SK-N-SH (cell line): Measurements from ENCODE around the gene EXOC7.
"Not testable (repeated sequence)": the region's sequence is repeated elsewhere in the genome, so short reads cannot be mapped to it uniquely, and the experiment has no call there.

Experiments used
- CHD2 ChIP-seq: fragments of 150-350 bp; IDR thresholded peaks from 2 replicates; pipeline ENCODE4 v1.6.1; 2018; ENCODE audit warnings: low read length; ENCODE audit not compliant: partially characterized antibody
- EZH2phosphoT487 ChIP-seq: fragments of 200-600 bp; sonication (generic); IDR thresholded peaks from 2 replicates; pipeline ENCODE4 v1.6.1; 2017; ENCODE audit warnings: low read depth, mixed run types, mild to moderate bottlenecking, antibody characterized with exemption, moderate library complexity, borderline replicate concordance
- GABPA ChIP-seq: IDR thresholded peaks from 2 replicates; pipeline ENCODE4 v1.4.0; 2012; ENCODE audit warnings: low read depth, mild to moderate bottlenecking
- POLR2AphosphoS5 ChIP-seq: IDR thresholded peaks from 2 replicates; pipeline ENCODE4 v1.6.1; 2012; ENCODE audit warnings: low read depth, low read length
- RAD21 ChIP-seq: IDR thresholded peaks from 2 replicates; pipeline ENCODE4 v1.6.1; 2012; ENCODE audit warnings: mild to moderate bottlenecking, low read length
- TAF1 ChIP-seq: IDR thresholded peaks from 2 replicates; pipeline ENCODE4 v1.6.1; 2012; ENCODE audit warnings: low read depth, mild to moderate bottlenecking, low read length, moderate library complexity, borderline replicate concordance
- YY1 ChIP-seq: IDR thresholded peaks from 2 replicates; pipeline ENCODE4 v1.4.0; 2012; ENCODE audit warnings: low read depth, mild to moderate bottlenecking
- TF ChIP-seq, protein P1 (sequence below): fragments of 200-600 bp; sonication (generic); IDR thresholded peaks from 2 replicates; pipeline ENCODE4 v1.6.1; 2017; ENCODE audit warnings: antibody characterized with exemption, mild to moderate bottlenecking, moderate library complexity
- TF ChIP-seq, protein P2 (sequence below): IDR thresholded peaks from 2 replicates; pipeline ENCODE4 v1.4.0; 2012; ENCODE audit warnings: low read depth, borderline replicate concordance
- TF ChIP-seq, protein P3 (sequence below): IDR thresholded peaks from 2 replicates; pipeline ENCODE4 v1.4.0; 2012; ENCODE audit warnings: low read depth, borderline replicate concordance

DNA sequence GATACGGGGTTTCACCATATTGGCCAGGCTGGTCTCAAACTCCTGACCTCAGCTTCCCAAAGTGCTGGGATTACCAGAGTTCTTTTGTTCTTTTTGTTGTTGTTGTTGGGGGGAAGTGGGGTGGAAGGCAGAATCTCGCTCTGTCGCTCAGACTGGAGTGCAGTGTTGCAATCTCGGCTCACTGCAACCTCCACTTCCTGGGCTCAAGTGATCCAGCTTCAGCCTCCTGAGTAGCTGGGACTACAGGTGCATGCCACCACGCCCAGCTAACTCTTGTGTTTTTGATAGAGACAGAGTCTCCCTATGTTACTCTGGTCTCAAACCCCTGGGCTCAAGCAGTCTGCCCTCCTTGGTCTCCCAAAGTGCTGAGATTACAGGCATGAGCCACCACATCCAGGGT lies 25.2 kb downstream of the EXOC7 start:
- TF ChIP-seq, protein P1, sequence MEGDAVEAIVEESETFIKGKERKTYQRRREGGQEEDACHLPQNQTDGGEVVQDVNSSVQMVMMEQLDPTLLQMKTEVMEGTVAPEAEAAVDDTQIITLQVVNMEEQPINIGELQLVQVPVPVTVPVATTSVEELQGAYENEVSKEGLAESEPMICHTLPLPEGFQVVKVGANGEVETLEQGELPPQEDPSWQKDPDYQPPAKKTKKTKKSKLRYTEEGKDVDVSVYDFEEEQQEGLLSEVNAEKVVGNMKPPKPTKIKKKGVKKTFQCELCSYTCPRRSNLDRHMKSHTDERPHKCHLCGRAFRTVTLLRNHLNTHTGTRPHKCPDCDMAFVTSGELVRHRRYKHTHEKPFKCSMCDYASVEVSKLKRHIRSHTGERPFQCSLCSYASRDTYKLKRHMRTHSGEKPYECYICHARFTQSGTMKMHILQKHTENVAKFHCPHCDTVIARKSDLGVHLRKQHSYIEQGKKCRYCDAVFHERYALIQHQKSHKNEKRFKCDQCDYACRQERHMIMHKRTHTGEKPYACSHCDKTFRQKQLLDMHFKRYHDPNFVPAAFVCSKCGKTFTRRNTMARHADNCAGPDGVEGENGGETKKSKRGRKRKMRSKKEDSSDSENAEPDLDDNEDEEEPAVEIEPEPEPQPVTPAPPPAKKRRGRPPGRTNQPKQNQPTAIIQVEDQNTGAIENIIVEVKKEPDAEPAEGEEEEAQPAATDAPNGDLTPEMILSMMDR, result not testable (repeated sequence)
- TF ChIP-seq, protein P2, sequence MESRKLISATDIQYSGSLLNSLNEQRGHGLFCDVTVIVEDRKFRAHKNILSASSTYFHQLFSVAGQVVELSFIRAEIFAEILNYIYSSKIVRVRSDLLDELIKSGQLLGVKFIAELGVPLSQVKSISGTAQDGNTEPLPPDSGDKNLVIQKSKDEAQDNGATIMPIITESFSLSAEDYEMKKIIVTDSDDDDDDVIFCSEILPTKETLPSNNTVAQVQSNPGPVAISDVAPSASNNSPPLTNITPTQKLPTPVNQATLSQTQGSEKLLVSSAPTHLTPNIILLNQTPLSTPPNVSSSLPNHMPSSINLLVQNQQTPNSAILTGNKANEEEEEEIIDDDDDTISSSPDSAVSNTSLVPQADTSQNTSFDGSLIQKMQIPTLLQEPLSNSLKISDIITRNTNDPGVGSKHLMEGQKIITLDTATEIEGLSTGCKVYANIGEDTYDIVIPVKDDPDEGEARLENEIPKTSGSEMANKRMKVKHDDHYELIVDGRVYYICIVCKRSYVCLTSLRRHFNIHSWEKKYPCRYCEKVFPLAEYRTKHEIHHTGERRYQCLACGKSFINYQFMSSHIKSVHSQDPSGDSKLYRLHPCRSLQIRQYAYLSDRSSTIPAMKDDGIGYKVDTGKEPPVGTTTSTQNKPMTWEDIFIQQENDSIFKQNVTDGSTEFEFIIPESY, result not testable (repeated sequence)
- not testable (repeated sequence) for TF ChIP-seq GABPA, YY1, TAF1, CHD2, POLR2AphosphoS5, EZH2phosphoT487, RAD21
- TF ChIP-seq, protein P3, sequence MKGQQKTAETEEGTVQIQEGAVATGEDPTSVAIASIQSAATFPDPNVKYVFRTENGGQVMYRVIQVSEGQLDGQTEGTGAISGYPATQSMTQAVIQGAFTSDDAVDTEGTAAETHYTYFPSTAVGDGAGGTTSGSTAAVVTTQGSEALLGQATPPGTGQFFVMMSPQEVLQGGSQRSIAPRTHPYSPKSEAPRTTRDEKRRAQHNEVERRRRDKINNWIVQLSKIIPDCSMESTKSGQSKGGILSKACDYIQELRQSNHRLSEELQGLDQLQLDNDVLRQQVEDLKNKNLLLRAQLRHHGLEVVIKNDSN, result not testable (repeated sequence)
